KMS-11 (cell line): ENCODE data around the gene IGSF1.

Experiments used
- H2AFZ ChIP-seq: fragments of 200-600 bp; sonication (generic); 2 replicates; pipeline ENCODE4 v1.6.1; 2016; ENCODE audit warnings: antibody characterized with exemption, mixed run types, low read depth
- H3K27ac ChIP-seq: fragments of 200-600 bp; sonication (generic); 2 replicates; pipeline ENCODE4 v1.6.1; 2016; ENCODE audit warnings: mild to moderate bottlenecking, mixed run types
- H3K27me3 ChIP-seq: fragments of 200-600 bp; sonication (generic); 2 replicates; pipeline ENCODE4 v1.6.1; 2017; ENCODE audit warnings: mild to moderate bottlenecking, low read depth, mixed run types, moderate library complexity; ENCODE audit not compliant: insufficient read depth
- H3K36me3 ChIP-seq: fragments of 200-600 bp; sonication (generic); 2 replicates; pipeline ENCODE4 v1.6.1; 2017; ENCODE audit warnings: mild to moderate bottlenecking, mixed run types; ENCODE audit not compliant: insufficient read depth
- H3K4me1 ChIP-seq: fragments of 200-600 bp; sonication (generic); 2 replicates; pipeline ENCODE4 v1.6.1; 2016; ENCODE audit warnings: mild to moderate bottlenecking, low read depth, mixed run types; ENCODE audit not compliant: poor library complexity, severe bottlenecking
- H3K4me2 ChIP-seq: fragments of 200-600 bp; sonication (generic); 2 replicates; pipeline ENCODE4 v1.7.0; 2016; ENCODE audit warnings: mild to moderate bottlenecking, mixed run types
- H3K4me3 ChIP-seq: fragments of 200-600 bp; sonication (generic); IDR thresholded peaks from 2 replicates; pipeline ENCODE4 v1.6.1; 2017; ENCODE audit warnings: low read depth, low read length, mixed read lengths; ENCODE audit not compliant: insufficient read depth
- H3K79me2 ChIP-seq: fragments of 200-600 bp; sonication (generic); 2 replicates; pipeline ENCODE4 v1.6.1; 2016; ENCODE audit warnings: low read depth, mixed run types; ENCODE audit not compliant: insufficient read depth
- H3K9ac ChIP-seq: fragments of 200-600 bp; sonication (generic); 2 replicates; pipeline ENCODE4 v1.6.1; 2016; ENCODE audit warnings: mild to moderate bottlenecking, mixed run types
- H4K20me1 ChIP-seq: fragments of 200-600 bp; sonication (generic); 2 replicates; pipeline ENCODE4 v1.6.1; 2016; ENCODE audit warnings: mild to moderate bottlenecking, mixed run types; ENCODE audit not compliant: insufficient read depth
- TF ChIP-seq, protein P1 (sequence below): fragments of 200-600 bp; sonication (generic); conservative IDR thresholded peaks from 2 replicates; pipeline ENCODE4 v1.6.1; 2017; ENCODE audit warnings: low read depth, mild to moderate bottlenecking, antibody characterized with exemption, low read length, moderate library complexity, mixed read lengths

IGSF1 gene

DNA sequence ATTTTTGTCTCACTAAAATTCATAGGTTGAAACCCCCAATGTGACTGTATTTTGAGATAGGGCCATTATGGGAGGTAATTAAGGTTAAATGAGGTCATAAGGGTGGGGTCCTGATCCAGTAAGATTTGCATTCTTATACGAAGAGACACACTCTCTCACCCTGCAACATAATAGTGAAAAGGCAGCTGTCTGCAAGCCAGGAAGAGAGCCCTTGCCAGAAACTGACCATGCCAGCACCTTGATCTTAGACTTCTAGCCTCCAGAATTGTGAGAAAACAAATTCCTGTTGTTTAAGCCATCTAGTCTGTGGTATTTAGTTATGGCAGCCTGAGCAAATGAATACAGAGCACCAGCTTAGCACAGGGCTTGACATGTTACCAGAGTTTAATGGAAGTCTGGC lies 17.5 kb upstream of the IGSF1 start:
- no peak overlapping the region for H3K27ac ChIP-seq
- no peak overlapping the region for H2AFZ ChIP-seq
- H3K79me2 ChIP-seq: no peaks in the 10 kb centered on the region
- no peak overlapping the region for H3K4me2 ChIP-seq
- no peaks in the 10 kb centered on the region for H3K27me3 ChIP-seq
- no peaks in the 10 kb centered on the region for H3K36me3 ChIP-seq
- H3K9ac ChIP-seq: no peak overlapping the region
- TF ChIP-seq, protein P1, sequence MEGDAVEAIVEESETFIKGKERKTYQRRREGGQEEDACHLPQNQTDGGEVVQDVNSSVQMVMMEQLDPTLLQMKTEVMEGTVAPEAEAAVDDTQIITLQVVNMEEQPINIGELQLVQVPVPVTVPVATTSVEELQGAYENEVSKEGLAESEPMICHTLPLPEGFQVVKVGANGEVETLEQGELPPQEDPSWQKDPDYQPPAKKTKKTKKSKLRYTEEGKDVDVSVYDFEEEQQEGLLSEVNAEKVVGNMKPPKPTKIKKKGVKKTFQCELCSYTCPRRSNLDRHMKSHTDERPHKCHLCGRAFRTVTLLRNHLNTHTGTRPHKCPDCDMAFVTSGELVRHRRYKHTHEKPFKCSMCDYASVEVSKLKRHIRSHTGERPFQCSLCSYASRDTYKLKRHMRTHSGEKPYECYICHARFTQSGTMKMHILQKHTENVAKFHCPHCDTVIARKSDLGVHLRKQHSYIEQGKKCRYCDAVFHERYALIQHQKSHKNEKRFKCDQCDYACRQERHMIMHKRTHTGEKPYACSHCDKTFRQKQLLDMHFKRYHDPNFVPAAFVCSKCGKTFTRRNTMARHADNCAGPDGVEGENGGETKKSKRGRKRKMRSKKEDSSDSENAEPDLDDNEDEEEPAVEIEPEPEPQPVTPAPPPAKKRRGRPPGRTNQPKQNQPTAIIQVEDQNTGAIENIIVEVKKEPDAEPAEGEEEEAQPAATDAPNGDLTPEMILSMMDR: no peak
- no peaks in the 10 kb centered on the region for H3K4me1 ChIP-seq
- H3K4me3 ChIP-seq: no peak overlapping the region
- H4K20me1 ChIP-seq: no peaks in the 10 kb centered on the region

DNA sequence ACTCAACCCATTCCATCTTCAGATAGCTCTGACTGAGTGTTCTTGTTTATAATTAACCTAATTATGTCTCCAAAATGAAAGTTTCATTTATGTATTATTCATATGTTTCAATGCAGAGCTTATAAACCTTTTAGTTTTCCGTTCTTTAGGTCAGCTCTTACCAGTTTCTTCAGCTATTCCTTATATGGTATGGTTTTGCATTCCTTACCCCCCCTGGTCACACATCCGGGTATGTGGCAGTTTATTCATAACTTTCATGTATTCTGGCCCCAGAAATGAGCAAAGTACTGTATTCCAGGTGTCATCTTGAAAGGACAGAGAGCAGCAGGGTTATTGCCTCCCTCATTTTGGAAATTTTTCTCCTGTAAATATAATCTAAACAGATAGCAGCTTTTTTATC lies 16.8 kb upstream of the IGSF1 start:
- Histone ChIP-seq H3K36me3 (no peaks in the 10 kb centered on the region), H3K27ac (no peak overlapping the region), H4K20me1 (no peaks in the 10 kb centered on the region), H3K27me3 (no peaks in the 10 kb centered on the region), H3K9ac (no peak overlapping the region), H2AFZ (no peak overlapping the region), H3K79me2 (no peaks in the 10 kb centered on the region), H3K4me3 (no peak overlapping the region), H3K4me1 (no peaks in the 10 kb centered on the region), H3K4me2 (no peak overlapping the region)
- TF ChIP-seq, protein P1: no peak

DNA sequence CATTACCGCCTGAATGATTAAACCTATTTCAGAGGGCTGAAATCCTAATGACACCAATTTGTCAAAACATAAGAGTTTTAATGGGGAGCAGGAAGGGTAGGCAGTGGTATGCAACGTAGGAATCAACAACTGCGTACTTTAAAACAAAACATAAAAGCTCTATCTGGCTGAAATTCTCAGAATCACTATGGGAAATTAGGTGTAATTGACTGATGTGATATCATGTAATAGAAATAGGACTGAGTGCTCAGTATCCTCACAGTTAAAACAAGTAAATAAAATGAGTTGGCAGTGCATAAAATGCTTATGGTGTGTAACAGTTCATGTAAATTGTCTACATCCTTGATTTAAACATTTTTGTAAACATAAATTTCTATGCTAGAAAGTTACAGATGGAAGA lies 13.6 kb upstream of the IGSF1 start:
- H3K4me3 ChIP-seq: no peak overlapping the region
- H2AFZ ChIP-seq: no peak overlapping the region
- no peaks in the 10 kb centered on the region for H3K27me3 ChIP-seq
- no peak overlapping the region for H3K27ac ChIP-seq
- no peaks in the 10 kb centered on the region for H4K20me1 ChIP-seq
- no peak overlapping the region for H3K4me2 ChIP-seq
- no peaks in the 10 kb centered on the region for H3K79me2 ChIP-seq
- no peak overlapping the region for H3K9ac ChIP-seq
- TF ChIP-seq, protein P1: no peak
- H3K36me3 ChIP-seq: no peaks in the 10 kb centered on the region
- H3K4me1 ChIP-seq: no peaks in the 10 kb centered on the region

DNA sequence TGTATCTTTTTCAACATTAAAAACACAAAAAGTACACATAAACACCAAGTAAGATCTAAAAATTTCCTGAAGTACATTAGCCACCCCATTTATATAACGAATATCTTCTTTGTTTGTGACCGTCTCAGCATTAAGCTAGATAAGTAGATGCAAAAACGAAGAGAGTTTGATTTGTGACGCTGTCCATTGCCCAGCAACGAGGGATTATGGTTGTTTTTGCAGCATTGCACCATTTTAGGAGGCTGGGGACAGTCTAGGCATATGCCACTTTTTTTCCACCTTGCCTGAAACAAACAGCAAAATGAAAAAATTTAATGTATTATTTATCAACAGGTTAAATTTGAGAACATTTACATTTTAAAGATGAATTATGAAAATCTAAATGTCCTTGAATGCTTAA lies 12.0 kb upstream of the IGSF1 start:
- TF ChIP-seq, protein P1: no peak
- Histone ChIP-seq H3K4me3 (no peak overlapping the region), H3K27ac (no peak overlapping the region), H3K4me2 (no peak overlapping the region), H3K36me3 (no peaks in the 10 kb centered on the region), H4K20me1 (no peaks in the 10 kb centered on the region), H2AFZ (no peak overlapping the region), H3K79me2 (no peaks in the 10 kb centered on the region), H3K27me3 (no peaks in the 10 kb centered on the region), H3K9ac (no peak overlapping the region), H3K4me1 (no peaks in the 10 kb centered on the region)

DNA sequence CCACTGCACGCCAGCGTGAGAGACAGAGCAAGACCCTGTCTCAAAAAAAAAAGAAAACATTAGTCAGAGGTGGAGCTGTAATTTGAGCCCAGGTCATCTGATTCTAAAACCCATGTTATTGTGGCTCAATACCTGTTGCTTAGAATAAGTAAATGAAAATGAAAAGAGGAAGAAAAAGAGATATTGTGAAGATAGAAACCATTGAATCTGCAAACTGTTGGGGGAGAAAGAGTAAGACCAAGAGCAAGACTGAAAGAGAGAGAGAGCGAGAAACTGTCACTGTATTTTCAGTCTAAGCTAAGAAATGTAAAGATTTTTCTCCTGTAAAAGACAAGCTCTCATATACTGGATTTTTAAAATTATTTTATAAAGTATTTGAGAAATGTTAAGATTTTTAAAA lies 9.7 kb upstream of the IGSF1 start:
- Histone ChIP-seq H3K79me2 (no peaks in the 10 kb centered on the region), H3K9ac (no peak overlapping the region), H4K20me1 (no peaks in the 10 kb centered on the region), H3K4me1 (no peaks in the 10 kb centered on the region), H3K4me2 (no peak overlapping the region), H3K27ac (no peak overlapping the region), H3K36me3 (no peaks in the 10 kb centered on the region), H3K4me3 (no peak overlapping the region), H2AFZ (no peak overlapping the region), H3K27me3 (no peaks in the 10 kb centered on the region)
- TF ChIP-seq, protein P1: no peak
